ENCODE measurements around the gene GFRA4. TPM values are rescaled to one million over a fixed set of nuclear protein-coding genes. Genes with fewer than 3 reads are reported as not detected.

GFRA4 gene
- total RNA-seq, 1 donor: not detected

DNA sequence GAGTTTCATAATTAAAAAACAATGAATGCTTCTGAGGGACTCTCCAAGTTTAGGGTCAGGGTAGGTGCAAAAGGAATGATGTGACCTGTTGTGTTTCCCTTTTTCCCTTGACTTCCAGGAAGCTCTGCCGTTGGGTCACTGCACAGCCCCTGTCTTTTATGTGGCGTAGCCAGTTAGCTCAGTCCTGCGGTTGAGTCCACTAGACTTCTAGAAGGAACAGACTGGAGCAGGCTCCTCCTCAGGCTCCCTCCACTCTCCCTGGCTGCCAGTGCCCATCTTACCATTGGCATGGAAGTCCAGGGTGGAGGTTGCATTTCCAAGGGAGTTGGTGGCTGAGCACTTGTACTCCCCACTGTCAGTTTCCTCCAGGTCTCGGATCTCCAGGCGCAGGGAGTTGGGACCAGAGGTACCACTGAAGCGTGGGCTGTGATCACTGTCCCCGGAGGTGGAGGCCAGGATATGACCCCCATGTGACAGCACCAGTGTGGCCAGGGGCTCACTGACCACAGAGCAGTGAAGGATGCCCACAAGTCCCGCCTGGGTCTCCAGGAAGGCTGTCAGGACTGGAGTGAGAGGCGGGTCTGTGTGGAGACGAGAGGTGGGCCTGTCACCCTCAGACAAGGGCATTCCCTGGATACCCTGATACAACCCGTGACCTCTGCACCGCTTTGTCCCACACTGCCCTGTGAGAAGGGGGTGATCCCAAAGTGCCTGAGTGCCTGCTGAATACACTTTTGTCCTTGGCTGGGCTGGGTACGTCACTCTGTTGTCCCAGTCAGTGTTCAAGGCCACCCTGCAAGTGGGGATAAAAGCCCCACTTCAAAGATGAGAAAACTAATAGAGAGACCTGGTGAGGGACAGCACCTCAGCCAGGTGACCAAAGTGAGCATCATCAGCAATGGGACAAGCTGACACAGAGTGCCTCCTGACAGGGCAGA is 38.1 kb upstream of the GFRA4 start:
- DNase-seq (ENCODE audit: low read depth): no peak
- H3K4me3 ChIP-seq (ENCODE audit: low read depth, low read length): no peak overlapping the region
- TF ChIP-seq, protein P1, sequence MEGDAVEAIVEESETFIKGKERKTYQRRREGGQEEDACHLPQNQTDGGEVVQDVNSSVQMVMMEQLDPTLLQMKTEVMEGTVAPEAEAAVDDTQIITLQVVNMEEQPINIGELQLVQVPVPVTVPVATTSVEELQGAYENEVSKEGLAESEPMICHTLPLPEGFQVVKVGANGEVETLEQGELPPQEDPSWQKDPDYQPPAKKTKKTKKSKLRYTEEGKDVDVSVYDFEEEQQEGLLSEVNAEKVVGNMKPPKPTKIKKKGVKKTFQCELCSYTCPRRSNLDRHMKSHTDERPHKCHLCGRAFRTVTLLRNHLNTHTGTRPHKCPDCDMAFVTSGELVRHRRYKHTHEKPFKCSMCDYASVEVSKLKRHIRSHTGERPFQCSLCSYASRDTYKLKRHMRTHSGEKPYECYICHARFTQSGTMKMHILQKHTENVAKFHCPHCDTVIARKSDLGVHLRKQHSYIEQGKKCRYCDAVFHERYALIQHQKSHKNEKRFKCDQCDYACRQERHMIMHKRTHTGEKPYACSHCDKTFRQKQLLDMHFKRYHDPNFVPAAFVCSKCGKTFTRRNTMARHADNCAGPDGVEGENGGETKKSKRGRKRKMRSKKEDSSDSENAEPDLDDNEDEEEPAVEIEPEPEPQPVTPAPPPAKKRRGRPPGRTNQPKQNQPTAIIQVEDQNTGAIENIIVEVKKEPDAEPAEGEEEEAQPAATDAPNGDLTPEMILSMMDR (IDR thresholded peaks at IDR 0.05; ENCODE audit: insufficient read depth, low read length): no peak

DNA sequence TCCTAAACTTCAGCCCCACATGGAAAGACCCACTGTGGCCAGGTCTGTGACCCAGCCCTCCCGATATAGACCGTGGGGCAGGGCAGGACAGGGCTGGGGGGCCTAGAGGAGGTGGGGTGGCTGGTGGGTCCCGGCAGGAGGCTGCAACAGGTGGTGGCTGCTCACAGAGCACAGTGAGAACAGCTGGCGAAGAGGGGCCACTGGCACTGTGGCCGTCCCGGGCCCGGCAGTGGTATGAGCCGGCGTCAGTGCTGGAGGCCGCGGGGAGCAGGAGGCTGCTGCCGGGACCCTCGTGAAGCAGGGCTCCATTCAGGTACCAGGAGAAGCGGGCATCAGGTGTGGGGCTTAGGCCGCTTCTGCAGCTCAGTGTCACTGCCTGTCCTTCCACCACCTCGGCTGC is 35.8 kb upstream of the GFRA4 start:
- no peak for DNase-seq (ENCODE audit: low read depth)
- no peak overlapping the region for H3K4me3 ChIP-seq (ENCODE audit: low read depth, low read length)
- TF ChIP-seq, protein P1 (IDR thresholded peaks at IDR 0.05; ENCODE audit: insufficient read depth, low read length): no peak

DNA sequence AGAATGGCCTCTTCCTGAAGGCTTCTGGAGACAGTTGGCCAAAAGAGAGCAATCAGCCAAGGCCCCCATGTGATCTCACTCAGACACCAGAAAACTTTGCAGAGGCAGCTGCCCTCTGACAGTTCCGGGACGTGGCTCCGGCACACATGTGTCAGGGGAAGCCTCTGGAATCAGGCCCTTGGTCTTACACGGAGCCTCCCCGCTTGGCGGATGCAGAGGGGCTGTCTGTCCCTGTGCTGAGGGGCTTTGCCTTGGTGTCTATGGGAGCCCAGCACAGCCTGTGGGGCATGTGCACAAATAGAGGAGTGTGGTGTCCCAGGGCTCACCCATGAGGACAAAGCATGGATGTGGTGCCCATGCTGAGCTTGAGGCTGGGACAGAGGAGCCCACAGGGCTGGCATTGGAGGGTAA is 35.4 kb upstream of the GFRA4 start:
- DNase-seq (ENCODE audit: low read depth): no peak
- H3K4me3 ChIP-seq (ENCODE audit: low read depth, low read length): no peak overlapping the region
- TF ChIP-seq, protein P1 (IDR thresholded peaks at IDR 0.05; ENCODE audit: insufficient read depth, low read length): no peak

DNA sequence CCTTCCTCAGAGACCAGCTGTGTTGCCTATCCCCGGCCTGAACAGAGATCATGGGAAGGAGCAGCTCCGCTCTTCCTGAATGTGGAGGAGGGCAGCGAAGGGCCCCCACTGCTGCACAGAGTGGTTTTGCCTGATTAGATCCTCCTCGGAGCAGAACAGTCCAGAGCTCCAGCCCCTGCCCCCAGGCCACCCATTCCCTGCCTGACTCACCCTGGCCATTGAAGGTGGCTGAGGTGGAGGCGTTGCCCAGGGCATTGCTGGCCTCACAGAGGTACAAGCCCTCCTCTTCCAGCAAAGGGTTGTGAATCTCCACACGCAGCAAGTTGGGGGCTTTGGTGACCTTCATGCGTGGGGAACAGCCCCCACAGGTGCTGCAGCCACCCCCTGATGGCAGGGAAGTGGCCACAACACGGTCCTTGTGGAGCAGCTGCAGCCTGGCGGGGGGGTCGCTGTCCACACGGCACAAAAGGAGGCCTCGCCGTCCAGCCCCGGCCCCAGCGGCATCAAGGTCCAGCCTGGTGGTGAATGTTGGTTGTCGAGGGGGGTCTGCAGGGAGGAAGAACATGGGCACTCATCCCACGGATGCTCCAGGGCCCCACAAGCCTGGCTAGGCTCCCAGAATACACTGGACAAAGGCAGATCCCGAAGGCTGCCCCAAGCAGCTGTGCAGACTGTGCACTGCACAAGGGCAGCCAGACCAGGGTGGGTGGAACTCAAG is 34.5 kb upstream of the GFRA4 start:
- TF ChIP-seq, protein P1 (IDR thresholded peaks at IDR 0.05; ENCODE audit: insufficient read depth, low read length): no peak
- H3K4me3 ChIP-seq (ENCODE audit: low read depth, low read length): no peak overlapping the region
- no peak for DNase-seq (ENCODE audit: low read depth)

DNA sequence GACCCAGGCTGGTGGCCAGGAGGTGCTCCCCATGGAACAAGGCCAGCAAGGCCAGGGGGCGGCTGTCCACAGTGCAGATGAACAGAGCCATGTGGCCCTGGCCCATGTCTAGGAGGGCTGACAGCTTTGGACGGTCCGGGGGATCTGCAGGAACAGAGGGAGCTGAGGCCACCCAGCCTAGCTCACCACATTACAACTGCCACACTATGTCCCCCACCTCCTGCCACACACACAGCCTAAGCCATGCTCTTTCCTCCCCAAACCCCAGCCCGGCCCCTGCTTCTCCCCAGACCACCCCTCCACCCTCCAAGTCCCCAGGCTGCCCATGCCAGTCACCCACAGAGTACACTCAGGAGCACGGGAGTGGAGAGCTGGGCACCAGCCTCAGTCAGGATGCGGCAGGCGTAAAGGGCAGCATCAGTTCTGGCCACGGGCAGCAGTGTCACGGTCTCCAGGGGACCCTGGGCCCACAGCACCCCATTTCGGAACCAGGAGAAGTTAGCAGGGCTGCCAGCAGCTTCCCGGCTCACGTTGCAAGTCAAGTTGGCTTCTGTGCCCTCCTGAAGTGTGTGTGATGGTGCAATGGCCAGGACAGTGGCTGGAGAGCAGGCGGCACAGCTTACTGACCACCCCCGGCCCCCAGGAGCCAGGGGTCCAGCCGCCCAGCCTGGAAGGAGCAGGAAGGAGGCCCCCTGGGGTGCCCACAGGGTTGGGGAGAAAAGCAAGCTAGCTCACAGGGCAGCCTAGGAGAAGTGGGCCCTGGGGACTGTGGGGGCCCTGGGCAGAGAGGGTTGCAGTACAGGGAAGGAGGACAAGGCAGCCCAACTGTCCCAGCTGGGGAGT is 33.8 kb upstream of the GFRA4 start:
- TF ChIP-seq, protein P1 (IDR thresholded peaks at IDR 0.05; ENCODE audit: insufficient read depth, low read length): no peak
- H3K4me3 ChIP-seq (ENCODE audit: low read depth, low read length): no peak overlapping the region
- no peak for DNase-seq (ENCODE audit: low read depth)

DNA sequence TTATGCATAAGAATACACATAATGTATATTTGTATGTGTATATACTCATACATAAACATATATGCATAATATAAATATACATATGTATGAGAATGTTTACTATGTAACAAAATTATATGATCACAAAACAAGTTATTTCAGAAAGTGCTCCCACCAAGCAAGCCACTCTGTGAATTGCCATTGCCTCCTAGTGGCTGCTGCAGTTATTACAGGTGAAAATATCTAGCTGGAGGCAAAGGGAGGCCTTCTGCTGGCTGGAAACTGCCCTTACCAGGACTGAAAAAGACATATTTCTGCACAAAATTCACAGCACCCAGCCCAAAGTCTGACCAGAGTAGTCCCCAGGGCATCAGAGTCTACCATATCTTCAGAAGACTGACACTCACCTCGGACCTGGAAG is 33.0 kb upstream of the GFRA4 start:
- DNase-seq (ENCODE audit: low read depth): no peak
- TF ChIP-seq, protein P1 (IDR thresholded peaks at IDR 0.05; ENCODE audit: insufficient read depth, low read length): peak; percentile 57

More for the DNA sequence above, 33.0 kb upstream of the GFRA4 start:
- H3K4me3 ChIP-seq (ENCODE audit: low read depth, low read length): no peak overlapping the region
